ENCODE data around the gene MRPL34.

The MRPL34 gene

DNA sequence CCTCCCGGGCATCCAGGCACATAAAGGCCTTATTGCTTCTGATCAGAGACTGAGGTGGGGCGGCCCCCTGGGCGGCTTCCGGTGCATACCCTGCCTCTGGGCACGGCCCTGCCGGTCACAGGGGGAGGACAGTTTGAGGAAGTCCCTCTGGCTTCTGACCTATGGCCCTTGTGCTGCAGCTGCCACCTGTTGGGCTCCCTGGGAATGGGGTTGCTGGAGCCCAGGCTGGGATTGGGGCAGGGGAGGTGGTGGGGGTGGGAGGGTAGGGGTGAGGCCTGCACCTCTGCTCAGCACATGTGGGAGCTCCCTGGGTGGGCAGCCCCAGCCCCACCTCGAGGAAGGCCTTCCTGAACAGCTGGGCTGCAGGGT, 18.3 kb downstream of the MRPL34 start:
- H3K36me3 ChIP-seq (ENCODE audit: control insufficient read depth in 2 of 2, insufficient read depth in 2 of 2, low read length in 2 of 2): peaks cover 9 to 12% of the 10 kb centered on the region in 2 donors
- no peak overlapping the region for H3K4me3 ChIP-seq (ENCODE audit: low read length in 2 of 2)
- peaks cover 21% of the 10 kb centered on the region for H3K4me1 ChIP-seq (ENCODE audit: control insufficient read depth, insufficient read depth, low read length)
- H3K27ac ChIP-seq (ENCODE audit: low read length): no peak overlapping the region
- no peaks in the 10 kb centered on the region for H3K9me3 ChIP-seq (ENCODE audit: control insufficient read depth in 2 of 2, low read length in 2 of 2)
- peaks cover 0 to 2% of the 10 kb centered on the region in 2 donors for H3K27me3 ChIP-seq (ENCODE audit: control insufficient read depth in 1 of 2, insufficient read depth in 2 of 2, low read length in 2 of 2)
- H3K9ac ChIP-seq (ENCODE audit: low read length in 2 of 2): no peak overlapping the region

DNA sequence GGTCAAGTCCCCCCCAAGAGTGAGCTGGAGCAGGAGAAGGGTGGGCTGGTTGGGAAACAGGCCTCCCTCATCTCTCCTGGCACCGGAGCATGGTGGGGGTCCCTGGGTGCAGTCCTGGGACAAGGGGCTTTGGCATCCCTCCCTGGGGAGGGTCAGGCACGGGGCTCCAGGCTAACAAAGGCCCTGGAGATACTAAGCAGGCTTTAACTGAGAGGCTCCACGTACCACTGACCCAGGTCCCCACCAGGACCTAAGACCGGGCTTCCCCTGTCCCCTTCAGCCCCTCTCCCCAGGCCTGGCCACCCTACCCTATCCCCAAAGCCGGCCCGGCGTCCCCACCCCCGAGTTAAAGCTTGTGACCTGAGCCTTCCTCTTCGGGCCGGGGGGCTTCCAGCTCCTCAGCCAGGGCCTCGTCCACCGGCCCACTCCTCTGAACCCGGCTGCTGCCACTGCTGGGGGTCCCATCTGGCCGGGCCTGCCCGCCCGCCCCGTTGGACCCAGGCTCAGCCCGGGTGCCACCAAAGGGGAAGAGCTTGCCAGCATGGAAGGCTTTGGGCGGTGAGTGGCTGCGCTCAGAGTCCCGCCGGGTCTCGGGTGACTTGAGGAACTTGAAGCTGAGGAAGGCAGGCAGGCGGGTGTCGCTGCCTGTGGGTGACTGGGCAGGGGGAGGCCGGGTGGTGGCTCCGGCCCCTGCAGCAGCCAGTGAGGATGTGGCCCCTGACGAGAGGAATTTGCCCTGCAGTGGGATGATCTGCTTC, 18.9 kb downstream of the MRPL34 start:
- Histone ChIP-seq H3K36me3 (ENCODE audit: control insufficient read depth in 2 of 2, insufficient read depth in 2 of 2, low read length in 2 of 2) (peaks cover 9 to 11% of the 10 kb centered on the region in 2 donors), H3K9ac (ENCODE audit: low read length in 2 of 2) (no peak overlapping the region), H3K9me3 (ENCODE audit: control insufficient read depth in 2 of 2, low read length in 2 of 2) (no peaks in the 10 kb centered on the region), H3K4me1 (ENCODE audit: control insufficient read depth, insufficient read depth, low read length) (peaks cover 27% of the 10 kb centered on the region), H3K27me3 (ENCODE audit: control insufficient read depth in 1 of 2, insufficient read depth in 2 of 2, low read length in 2 of 2) (peaks cover 0 to 8% of the 10 kb centered on the region in 2 donors), H3K27ac (ENCODE audit: low read length) (no peak overlapping the region), H3K4me3 (ENCODE audit: low read length in 2 of 2) (no peak overlapping the region)

DNA sequence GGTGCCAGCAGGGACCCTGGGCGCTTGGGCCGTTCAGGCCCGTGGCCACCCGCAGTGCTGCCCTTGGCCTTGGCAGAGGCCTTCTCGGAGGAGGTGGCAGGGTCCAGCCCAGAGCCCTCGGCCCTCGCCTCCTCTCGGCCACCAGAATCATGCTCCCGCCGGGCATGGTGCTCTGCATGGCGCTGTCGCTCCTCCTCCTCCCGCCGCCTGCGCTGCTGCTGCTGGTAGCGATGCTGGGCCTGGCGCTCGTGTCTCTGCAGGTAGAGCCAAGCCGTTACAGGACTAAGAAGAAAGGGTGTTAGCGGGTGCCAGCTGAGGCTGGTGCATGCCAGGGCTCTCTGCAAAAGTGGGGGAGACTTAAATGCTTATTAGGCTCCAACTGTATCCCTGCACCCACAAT, 19.5 kb downstream of the MRPL34 start:
- Histone ChIP-seq H3K9ac (ENCODE audit: low read length in 2 of 2) (no peak overlapping the region), H3K4me1 (ENCODE audit: control insufficient read depth, insufficient read depth, low read length) (peaks cover 29% of the 10 kb centered on the region), H3K9me3 (ENCODE audit: control insufficient read depth in 2 of 2, low read length in 2 of 2) (no peaks in the 10 kb centered on the region), H3K27me3 (ENCODE audit: control insufficient read depth in 1 of 2, insufficient read depth in 2 of 2, low read length in 2 of 2) (peaks cover 0 to 14% of the 10 kb centered on the region in 2 donors), H3K36me3 (ENCODE audit: control insufficient read depth in 2 of 2, insufficient read depth in 2 of 2, low read length in 2 of 2) (peaks cover 6 to 11% of the 10 kb centered on the region in 2 donors), H3K27ac (ENCODE audit: low read length) (no peak overlapping the region), H3K4me3 (ENCODE audit: low read length in 2 of 2) (no peak overlapping the region)

GRCh38 chr19:17325881-17326594, 20.4 kb downstream of the MRPL34 start:
- H3K27me3 ChIP-seq (ENCODE audit: control insufficient read depth in 1 of 2, insufficient read depth in 2 of 2, low read length in 2 of 2): peaks cover 0 to 16% of the 10 kb centered on the region in 2 donors
- no peak overlapping the region for H3K9ac ChIP-seq (ENCODE audit: low read length in 2 of 2)
- no peak overlapping the region for H3K27ac ChIP-seq (ENCODE audit: low read length)
- H3K4me1 ChIP-seq (ENCODE audit: control insufficient read depth, insufficient read depth, low read length): peaks cover 29% of the 10 kb centered on the region
- no peak overlapping the region for H3K4me3 ChIP-seq (ENCODE audit: low read length in 2 of 2)
- H3K9me3 ChIP-seq (ENCODE audit: control insufficient read depth in 2 of 2, low read length in 2 of 2): no peaks in the 10 kb centered on the region
- peaks cover 0 to 5% of the 10 kb centered on the region in 2 donors for H3K36me3 ChIP-seq (ENCODE audit: control insufficient read depth in 2 of 2, insufficient read depth in 2 of 2, low read length in 2 of 2)

GRCh38 chr19:17326595-17326966, 20.9 kb downstream of the MRPL34 start:
- peaks cover 0 to 16% of the 10 kb centered on the region in 2 donors for H3K27me3 ChIP-seq (ENCODE audit: control insufficient read depth in 1 of 2, insufficient read depth in 2 of 2, low read length in 2 of 2)
- H3K4me3 ChIP-seq (ENCODE audit: low read length in 2 of 2): no peak overlapping the region
- no peak overlapping the region for H3K9ac ChIP-seq (ENCODE audit: low read length in 2 of 2)
- H3K36me3 ChIP-seq (ENCODE audit: control insufficient read depth in 2 of 2, insufficient read depth in 2 of 2, low read length in 2 of 2): peaks cover 0 to 4% of the 10 kb centered on the region in 2 donors
- no peak overlapping the region for H3K27ac ChIP-seq (ENCODE audit: low read length)
- H3K4me1 ChIP-seq (ENCODE audit: control insufficient read depth, insufficient read depth, low read length): peaks cover 29% of the 10 kb centered on the region
- H3K9me3 ChIP-seq (ENCODE audit: control insufficient read depth in 2 of 2, low read length in 2 of 2): no peaks in the 10 kb centered on the region

GRCh38 chr19:17327068-17327653, 21.5 kb downstream of the MRPL34 start:
- Histone ChIP-seq H3K9ac (ENCODE audit: low read length in 2 of 2) (no peak overlapping the region), H3K27me3 (ENCODE audit: control insufficient read depth in 1 of 2, insufficient read depth in 2 of 2, low read length in 2 of 2) (peaks cover 0 to 16% of the 10 kb centered on the region in 2 donors), H3K4me1 (ENCODE audit: control insufficient read depth, insufficient read depth, low read length) (peaks cover 29% of the 10 kb centered on the region), H3K4me3 (ENCODE audit: low read length in 2 of 2) (peak overlapping the region in 1 of 2 donors; percentile 67), H3K36me3 (ENCODE audit: control insufficient read depth in 2 of 2, insufficient read depth in 2 of 2, low read length in 2 of 2) (peaks cover 0 to 2% of the 10 kb centered on the region in 2 donors), H3K27ac (ENCODE audit: low read length) (no peak overlapping the region), H3K9me3 (ENCODE audit: control insufficient read depth in 2 of 2, low read length in 2 of 2) (no peaks in the 10 kb centered on the region)

GRCh38 chr19:17327654-17328516, 22.2 kb downstream of the MRPL34 start:
- Histone ChIP-seq H3K27me3 (ENCODE audit: control insufficient read depth in 1 of 2, insufficient read depth in 2 of 2, low read length in 2 of 2) (peaks cover 0 to 16% of the 10 kb centered on the region in 2 donors), H3K4me1 (ENCODE audit: control insufficient read depth, insufficient read depth, low read length) (peaks cover 25% of the 10 kb centered on the region), H3K9me3 (ENCODE audit: control insufficient read depth in 2 of 2, low read length in 2 of 2) (no peaks in the 10 kb centered on the region), H3K4me3 (ENCODE audit: low read length in 2 of 2) (peak overlapping the region in 1 of 2 donors; percentile 67), H3K27ac (ENCODE audit: low read length) (no peak overlapping the region), H3K9ac (ENCODE audit: low read length in 2 of 2) (peak overlapping the region; percentile 5 to 41), H3K36me3 (ENCODE audit: control insufficient read depth in 2 of 2, insufficient read depth in 2 of 2, low read length in 2 of 2) (peaks cover 0 to 2% of the 10 kb centered on the region in 2 donors)

- H3K9ac ChIP-seq (ENCODE audit: low read length in 2 of 2): peak overlapping the region in 1 of 2 donors; percentile 5
Measured at GRCh38 chr19:17328517-17329365, 23.1 kb downstream of the MRPL34 start.

DNA sequence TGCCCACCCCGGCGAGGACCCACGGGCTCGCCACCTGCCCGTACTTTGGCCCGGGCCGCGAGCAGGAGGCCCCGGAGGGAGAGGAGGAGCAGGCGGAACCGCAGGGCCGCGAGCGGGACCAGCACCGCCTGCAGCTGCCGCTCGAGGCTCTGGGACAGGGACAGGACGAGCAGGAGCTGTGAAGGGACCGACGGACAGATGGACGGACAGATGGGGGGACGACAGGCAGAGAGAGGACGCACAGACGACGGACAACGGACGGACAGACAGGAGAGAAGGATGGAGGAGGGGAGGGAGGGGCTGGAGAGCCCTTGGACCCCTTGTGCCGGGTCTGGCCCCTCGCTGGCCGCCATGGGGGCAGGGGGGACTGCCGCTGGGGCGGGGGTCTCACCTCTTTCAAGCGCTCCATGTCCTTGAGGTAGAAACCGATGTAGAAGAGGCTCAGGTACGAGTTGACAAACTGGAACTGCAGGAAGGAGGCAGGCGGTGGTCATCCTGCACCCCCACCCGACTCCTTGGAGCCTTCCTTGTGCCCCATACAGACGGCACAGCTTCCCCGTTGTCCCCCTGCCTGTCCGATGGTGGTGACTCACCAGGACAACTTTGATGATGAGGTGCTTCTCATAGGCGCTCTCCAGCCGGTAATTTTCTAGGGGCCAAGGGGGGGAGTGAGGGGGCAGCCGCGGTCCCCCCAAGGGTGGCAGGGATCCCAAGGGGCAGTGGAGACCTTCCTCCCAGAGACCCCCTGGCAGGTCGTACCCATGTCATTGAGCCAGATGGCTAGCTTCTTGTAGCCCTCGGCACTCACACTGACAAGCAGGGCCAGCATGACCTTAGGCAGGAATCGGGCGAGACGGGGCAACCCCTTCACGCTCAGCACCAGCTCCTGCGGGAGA, 23.9 kb downstream of the MRPL34 start:
- Histone ChIP-seq H3K9me3 (ENCODE audit: control insufficient read depth in 2 of 2, low read length in 2 of 2) (no peaks in the 10 kb centered on the region), H3K4me1 (ENCODE audit: control insufficient read depth, insufficient read depth, low read length) (peaks cover 34% of the 10 kb centered on the region), H3K27me3 (ENCODE audit: control insufficient read depth in 1 of 2, insufficient read depth in 2 of 2, low read length in 2 of 2) (peaks cover 0 to 16% of the 10 kb centered on the region in 2 donors), H3K9ac (ENCODE audit: low read length in 2 of 2) (no peak overlapping the region), H3K4me3 (ENCODE audit: low read length in 2 of 2) (no peak overlapping the region), H3K27ac (ENCODE audit: low read length) (no peak overlapping the region), H3K36me3 (ENCODE audit: control insufficient read depth in 2 of 2, insufficient read depth in 2 of 2, low read length in 2 of 2) (peaks cover 0 to 2% of the 10 kb centered on the region in 2 donors)

More at GRCh38 chr19:17328517-17329365, 23.1 kb downstream of the MRPL34 start:
- H3K4me3 ChIP-seq (ENCODE audit: low read length in 2 of 2): peak overlapping the region in 1 of 2 donors; percentile 67
- peaks cover 0 to 16% of the 10 kb centered on the region in 2 donors for H3K27me3 ChIP-seq (ENCODE audit: control insufficient read depth in 1 of 2, insufficient read depth in 2 of 2, low read length in 2 of 2)
- peaks cover 0 to 2% of the 10 kb centered on the region in 2 donors for H3K36me3 ChIP-seq (ENCODE audit: control insufficient read depth in 2 of 2, insufficient read depth in 2 of 2, low read length in 2 of 2)
- H3K27ac ChIP-seq (ENCODE audit: low read length): no peak overlapping the region
- H3K4me1 ChIP-seq (ENCODE audit: control insufficient read depth, insufficient read depth, low read length): peaks cover 27% of the 10 kb centered on the region
- H3K9me3 ChIP-seq (ENCODE audit: control insufficient read depth in 2 of 2, low read length in 2 of 2): no peaks in the 10 kb centered on the region

Measured in stomach smooth muscle (tissue), 2 donors.